Measurements from ENCODE around the gene PARP3.

The PARP3 gene

GRCh38 chr3:51904034-51904823, 37.9 kb upstream of the PARP3 start:
- Histone ChIP-seq H3K27ac (no peak overlapping the region), H3K4me3 (ENCODE audit: low read depth in 1 of 2, low read length in 1 of 2) (no peak overlapping the region), H3K9me3 (no peaks in the 10 kb centered on the region), H3K27me3 (peaks cover 24% of the 10 kb centered on the region), H3K36me3 (no peaks in the 10 kb centered on the region), H3K4me1 (ENCODE audit: control insufficient read depth in 1 of 2, insufficient read depth in 1 of 2, low read depth in 1 of 2, low read length in 1 of 2) (no peaks in the 10 kb centered on the region)
- TF ChIP-seq CTCF (IDR thresholded peaks at IDR 0.05): no peak

GRCh38 chr3:51908026-51908425, 34.1 kb upstream of the PARP3 start:
- no peak for TF ChIP-seq CTCF (IDR thresholded peaks at IDR 0.05)
- Histone ChIP-seq H3K27ac (no peak overlapping the region), H3K4me1 (ENCODE audit: control insufficient read depth in 1 of 2, insufficient read depth in 1 of 2, low read depth in 1 of 2, low read length in 1 of 2) (no peaks in the 10 kb centered on the region), H3K27me3 (peaks cover 6% of the 10 kb centered on the region), H3K4me3 (ENCODE audit: low read depth in 1 of 2, low read length in 1 of 2) (no peak overlapping the region), H3K9me3 (no peaks in the 10 kb centered on the region), H3K36me3 (no peaks in the 10 kb centered on the region)

- H3K36me3 ChIP-seq: no peaks in the 10 kb centered on the region
- H3K4me1 ChIP-seq (ENCODE audit: control insufficient read depth in 1 of 2, insufficient read depth in 1 of 2, low read depth in 1 of 2, low read length in 1 of 2): no peaks in the 10 kb centered on the region
- H3K9me3 ChIP-seq: no peaks in the 10 kb centered on the region
- H3K27me3 ChIP-seq: peaks cover 26% of the 10 kb centered on the region
- H3K27ac ChIP-seq: no peak overlapping the region
- H3K4me3 ChIP-seq (ENCODE audit: low read depth in 1 of 2, low read length in 1 of 2): no peak overlapping the region
- TF ChIP-seq CTCF (IDR thresholded peaks at IDR 0.05): no peak
Observed at GRCh38 chr3:51916418-51916817, 25.7 kb upstream of the PARP3 start.

- peaks cover 28% of the 10 kb centered on the region for H3K27me3 ChIP-seq
- H3K9me3 ChIP-seq: no peaks in the 10 kb centered on the region
- H3K27ac ChIP-seq: no peak overlapping the region
- H3K4me1 ChIP-seq (ENCODE audit: control insufficient read depth in 1 of 2, insufficient read depth in 1 of 2, low read depth in 1 of 2, low read length in 1 of 2): no peaks in the 10 kb centered on the region
- no peak overlapping the region for H3K4me3 ChIP-seq (ENCODE audit: low read depth in 1 of 2, low read length in 1 of 2)
- no peak for TF ChIP-seq CTCF (IDR thresholded peaks at IDR 0.05)
- H3K36me3 ChIP-seq: no peaks in the 10 kb centered on the region
Observed at GRCh38 chr3:51921081-51921578, 21.0 kb upstream of the PARP3 start.

- Histone ChIP-seq H3K4me3 (ENCODE audit: low read depth in 1 of 2, low read length in 1 of 2) (no peak overlapping the region), H3K27me3 (peaks cover 5% of the 10 kb centered on the region), H3K4me1 (ENCODE audit: control insufficient read depth in 1 of 2, insufficient read depth in 1 of 2, low read depth in 1 of 2, low read length in 1 of 2) (no peaks in the 10 kb centered on the region), H3K9me3 (no peaks in the 10 kb centered on the region), H3K36me3 (no peaks in the 10 kb centered on the region), H3K27ac (no peak overlapping the region)
- no peak for TF ChIP-seq CTCF (IDR thresholded peaks at IDR 0.05)
Observed at GRCh38 chr3:51927061-51927977, 14.8 kb upstream of the PARP3 start.
